SK-N-DZ (cell line): ENCODE results near the gene OR4M2. TPM values are rescaled to one million over a fixed set of nuclear protein-coding genes. Genes with fewer than 3 reads are reported as not detected.
"Not testable (repeated sequence)": the region's sequence is repeated elsewhere in the genome, so short reads cannot be mapped to it uniquely, and the experiment has no call there.

Experiments used
- DNase-seq: peaks from one replicate; pipeline ENCODE4 v3.0.0-alpha.2; 2015; ENCODE audit warnings: low spot score
- polyA plus RNA-seq, 2 experiments: library from polyadenylated mRNA; depleted of rRNA; stranded (reverse); fragments of >200 nt; gene quantifications; 2 replicates each; pipeline ENCODE4 v1.2.3, GENCODE V29; 2014

Gene OR4M2
- polyA plus RNA-seq (2014; cell fraction: cytosol; rRNA removed) = not detected in 2 replicates
- polyA plus RNA-seq (2014; cell fraction: nucleus; rRNA removed) = 0.66 TPM in 1 of 2 replicates, not detected in the other

GRCh38 chr15:22080227-22080626 lies at the start of gene OR4M2:
TSS of gene OR4M2 (plus strand) at chr15:22080527. CDS start at chr15:22080625, 98 bp downstream.
- DNase-seq = not testable (repeated sequence)

GRCh38 chr15:22069267-22069666 lies 11.1 kb upstream of the OR4M2 start:
- DNase-seq = not testable (repeated sequence)

GRCh38 chr15:22081386-22081785 lies 1.1 kb downstream of the OR4M2 start:
- not testable (repeated sequence) for DNase-seq

- not testable (repeated sequence) for DNase-seq
These were observed 18.4 kb downstream of the OR4M2 start for GRCh38 chr15:22098616-22099253.

- DNase-seq = not testable (repeated sequence)
These were observed 19.1 kb downstream of the OR4M2 start for GRCh38 chr15:22099289-22099891.

GRCh38 chr15:22122033-22122432 lies 41.7 kb downstream of the OR4M2 start:
- DNase-seq = not testable (repeated sequence)
